ENCODE data around the gene CSAD.

DNA sequence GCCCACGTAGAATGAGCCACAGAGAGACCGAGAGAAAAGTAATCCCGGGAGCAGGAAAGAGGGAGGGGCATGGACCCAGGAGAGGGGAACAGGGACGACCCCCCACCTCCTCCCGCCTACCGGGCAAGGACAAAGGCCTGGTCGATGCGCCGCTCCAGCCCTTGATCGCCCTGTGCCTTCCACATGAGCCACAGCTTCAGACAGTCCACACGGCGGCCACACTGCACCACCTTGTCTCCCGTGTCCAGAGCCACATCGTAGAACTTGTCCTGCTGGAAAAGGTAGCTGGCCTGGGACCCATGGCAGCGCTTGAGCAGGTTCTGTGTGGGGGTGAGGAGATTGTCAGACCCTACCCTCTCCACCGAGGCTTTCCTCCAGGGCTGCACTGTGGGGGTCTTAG lies 20.7 kb downstream of the CSAD start:
- TF ChIP-seq, protein P1, sequence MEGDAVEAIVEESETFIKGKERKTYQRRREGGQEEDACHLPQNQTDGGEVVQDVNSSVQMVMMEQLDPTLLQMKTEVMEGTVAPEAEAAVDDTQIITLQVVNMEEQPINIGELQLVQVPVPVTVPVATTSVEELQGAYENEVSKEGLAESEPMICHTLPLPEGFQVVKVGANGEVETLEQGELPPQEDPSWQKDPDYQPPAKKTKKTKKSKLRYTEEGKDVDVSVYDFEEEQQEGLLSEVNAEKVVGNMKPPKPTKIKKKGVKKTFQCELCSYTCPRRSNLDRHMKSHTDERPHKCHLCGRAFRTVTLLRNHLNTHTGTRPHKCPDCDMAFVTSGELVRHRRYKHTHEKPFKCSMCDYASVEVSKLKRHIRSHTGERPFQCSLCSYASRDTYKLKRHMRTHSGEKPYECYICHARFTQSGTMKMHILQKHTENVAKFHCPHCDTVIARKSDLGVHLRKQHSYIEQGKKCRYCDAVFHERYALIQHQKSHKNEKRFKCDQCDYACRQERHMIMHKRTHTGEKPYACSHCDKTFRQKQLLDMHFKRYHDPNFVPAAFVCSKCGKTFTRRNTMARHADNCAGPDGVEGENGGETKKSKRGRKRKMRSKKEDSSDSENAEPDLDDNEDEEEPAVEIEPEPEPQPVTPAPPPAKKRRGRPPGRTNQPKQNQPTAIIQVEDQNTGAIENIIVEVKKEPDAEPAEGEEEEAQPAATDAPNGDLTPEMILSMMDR (conservative IDR thresholded peaks at IDR 0.05; ENCODE audit: low read depth, low read length) = no peak
- no peak for TF ChIP-seq EZH2 (IDR thresholded peaks at IDR 0.05; ENCODE audit: borderline replicate concordance, low read depth, low read length, poor library complexity, severe bottlenecking)
